GM23338 (cell line): ENCODE measurements around the gene RYR2. TPM values are rescaled to one million over a fixed set of nuclear protein-coding genes. Genes with fewer than 3 reads are reported as not detected.

Experiments used
- ATAC-seq: fragments of 200-7000 bp; cut with Tn5 transposase; 3 replicates; pipeline ENCODE4 v1.9.1; 2020
- DNase-seq: peaks from one replicate; pipeline ENCODE4 v3.0.0-alpha.2; 2015; ENCODE audit warnings: low spot score
- H2AFZ ChIP-seq: fragments of 200-600 bp; sonication (generic); 2 replicates; pipeline ENCODE4 v1.8.0; 2016; ENCODE audit warnings: antibody characterized with exemption, mild to moderate bottlenecking, moderate library complexity
- H3F3A ChIP-seq: fragments of 200-600 bp; sonication (generic); replicated peaks from 2 replicates; pipeline ENCODE4 v1.8.0; 2017; ENCODE audit warnings: antibody characterized with exemption, mixed run types, low read depth
- H3K27ac ChIP-seq: fragments of 200-600 bp; sonication (generic); 2 replicates; pipeline ENCODE4 v1.6.1; 2016; ENCODE audit warnings: low read depth
- H3K27me3 ChIP-seq: fragments of 200-600 bp; sonication (generic); 2 replicates; pipeline ENCODE4 v1.8.0; 2016; ENCODE audit warnings: mild to moderate bottlenecking, mixed run types, moderate library complexity; ENCODE audit not compliant: insufficient read depth
- H3K36me3 ChIP-seq: fragments of 200-600 bp; sonication (generic); 2 replicates; pipeline ENCODE4 v1.8.0; 2016; ENCODE audit warnings: mild to moderate bottlenecking; ENCODE audit not compliant: insufficient read depth
- H3K4me1 ChIP-seq: fragments of 200-600 bp; sonication (generic); 2 replicates; pipeline ENCODE4 v1.8.0; 2016; ENCODE audit warnings: mild to moderate bottlenecking, moderate library complexity; ENCODE audit not compliant: insufficient read depth
- H3K4me2 ChIP-seq: fragments of 200-600 bp; sonication (generic); 2 replicates; pipeline ENCODE4 v1.7.1; 2017; ENCODE audit warnings: mixed run types
- H3K4me3 ChIP-seq: fragments of 200-600 bp; sonication (generic); 2 replicates; pipeline ENCODE4 v1.6.1; 2016; ENCODE audit warnings: mixed run types
- H3K79me2 ChIP-seq: fragments of 200-600 bp; sonication (generic); replicated peaks from 2 replicates; pipeline ENCODE4 v1.8.0; 2017; ENCODE audit warnings: mild to moderate bottlenecking; ENCODE audit not compliant: insufficient read depth
- H3K9me2 ChIP-seq: fragments of 200-600 bp; sonication (generic); 2 replicates; pipeline ENCODE4 v1.8.0; 2017; ENCODE audit not compliant: insufficient read depth
- H4K20me1 ChIP-seq: fragments of 200-600 bp; sonication (generic); replicated peaks from 2 replicates; pipeline ENCODE4 v1.8.0; 2017; ENCODE audit warnings: mild to moderate bottlenecking; ENCODE audit not compliant: insufficient read depth
- H3K27ac Mint-ChIP-seq: 2 replicates; pipeline ENCODE4 v1.8.0; 2020; ENCODE audit warnings: inconsistent platforms, mild to moderate bottlenecking, moderate library complexity, mixed read lengths
- H3K27me3 Mint-ChIP-seq: 3 replicates; pipeline ENCODE4 v1.8.0; 2022; ENCODE audit warnings: low read depth, mild to moderate bottlenecking, moderate library complexity, mixed read lengths, inconsistent platforms; ENCODE audit not compliant: insufficient read depth, poor library complexity
- H3K36me3 Mint-ChIP-seq: 3 replicates; pipeline ENCODE4 v1.8.0; 2021; ENCODE audit warnings: low read depth, mild to moderate bottlenecking, inconsistent platforms, moderate library complexity, mixed read lengths
- H3K4me1 Mint-ChIP-seq: 3 replicates; pipeline ENCODE4 v1.8.0; 2020; ENCODE audit warnings: mild to moderate bottlenecking, inconsistent platforms, mixed read lengths
- H3K4me3 Mint-ChIP-seq: 3 replicates; pipeline ENCODE4 v1.8.0; 2021; ENCODE audit warnings: moderate library complexity, mild to moderate bottlenecking, inconsistent platforms, mixed read lengths
- H3K9me3 Mint-ChIP-seq: 3 replicates; pipeline ENCODE4 v1.8.0; 2020; ENCODE audit warnings: moderate library complexity, mild to moderate bottlenecking, inconsistent platforms, mixed read lengths
- CREB1 ChIP-seq: fragments of 250-450 bp; sonication (Bioruptor Pico); IDR thresholded peaks from 2 replicates; pipeline ENCODE4 v1.5.0; 2020; ENCODE audit warnings: low read depth, mild to moderate bottlenecking, moderate library complexity
- CTCF ChIP-seq, 2 experiments: fragments of 200-600 bp in 1 of 2; sonication (generic) in 1 of 2; conservative IDR thresholded peaks; 2 replicates each; pipeline versions ENCODE4 v1.5.1 to v1.6.1; 2016 to 2017; ENCODE audit warnings: antibody characterized with exemption in 2 of 2, low read depth in 2 of 2, mild to moderate bottlenecking in 2 of 2, moderate library complexity in 1 of 2
- EZH2phosphoT487 ChIP-seq: fragments of 200-600 bp; sonication (generic); IDR thresholded peaks from one replicate; pipeline ENCODE4 v1.8.1; 2018; ENCODE audit warnings: antibody characterized with exemption; ENCODE audit not compliant: unreplicated experiment
- STAT1 ChIP-seq: IDR thresholded peaks from one replicate; pipeline ENCODE4 v1.6.1; 2016; ENCODE audit warnings: antibody characterized with exemption; ENCODE audit not compliant: unreplicated experiment
- ZNF462 ChIP-seq: fragments of 250-450 bp; sonication (Bioruptor Pico); IDR thresholded peaks from 2 replicates; pipeline ENCODE4 v1.5.0; 2020; ENCODE audit warnings: mild to moderate bottlenecking, moderate library complexity
- polyA plus RNA-seq: library from polyadenylated mRNA; unstranded; fragments of >200 nt; fragmentation: Nextera tagmentation; extraction: Ambion mirVana; gene quantifications from 2 replicates; pipeline ENCODE4 v1.2.1, GENCODE V29; 2016
- total RNA-seq: library from RNA; depleted of rRNA; stranded (reverse); fragments of >200 nt; shearing (Covaris generic); gene quantifications from 2 replicates; pipeline ENCODE4 v1.2.3, GENCODE V29; 2014
- TF ChIP-seq, protein P1 (sequence below): IDR thresholded peaks from 2 replicates; pipeline ENCODE4 v1.6.1; 2016; ENCODE audit warnings: antibody characterized with exemption

Gene RYR2
- total and polyA plus RNA-seq, 2 experiments from 2014 or later = 8.9 to 10.0 TPM

DNA sequence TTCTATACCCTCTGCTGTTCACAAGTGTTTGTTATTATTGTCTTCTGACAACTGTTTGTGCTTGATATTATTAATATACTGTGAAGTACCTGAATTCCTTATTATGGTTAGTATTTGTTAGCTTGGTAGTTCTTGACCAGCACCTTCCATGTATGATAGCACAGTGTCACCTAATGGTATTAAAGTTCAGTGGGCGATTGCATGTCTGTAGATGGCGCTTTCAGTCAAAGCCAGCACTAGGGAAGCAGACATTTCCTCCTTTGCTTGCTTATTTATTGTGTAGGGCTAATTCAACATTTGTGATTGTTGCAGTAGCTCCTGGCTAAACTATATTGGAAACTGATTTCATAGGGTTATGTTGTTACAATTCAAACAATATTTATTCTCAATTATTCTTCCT lies 630.8 kb downstream of the RYR2 start:
- TF ChIP-seq, protein P1, sequence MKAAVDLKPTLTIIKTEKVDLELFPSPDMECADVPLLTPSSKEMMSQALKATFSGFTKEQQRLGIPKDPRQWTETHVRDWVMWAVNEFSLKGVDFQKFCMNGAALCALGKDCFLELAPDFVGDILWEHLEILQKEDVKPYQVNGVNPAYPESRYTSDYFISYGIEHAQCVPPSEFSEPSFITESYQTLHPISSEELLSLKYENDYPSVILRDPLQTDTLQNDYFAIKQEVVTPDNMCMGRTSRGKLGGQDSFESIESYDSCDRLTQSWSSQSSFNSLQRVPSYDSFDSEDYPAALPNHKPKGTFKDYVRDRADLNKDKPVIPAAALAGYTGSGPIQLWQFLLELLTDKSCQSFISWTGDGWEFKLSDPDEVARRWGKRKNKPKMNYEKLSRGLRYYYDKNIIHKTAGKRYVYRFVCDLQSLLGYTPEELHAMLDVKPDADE = no peak
- TF ChIP-seq CREB1 = no peak
- TF ChIP-seq CTCF (conservative IDR thresholded peaks at IDR 0.05; ENCODE audit: low read depth in 2 of 2) = peak; percentile 46 to 86
- TF ChIP-seq EZH2phosphoT487 = no peak
- no peak for TF ChIP-seq ZNF462 (CRISPR knock-in tag)
- no peak for TF ChIP-seq STAT1
- no peak overlapping the region; the same call in 1 of the 2 replicates for H3K27ac Mint-ChIP-seq
- no peak overlapping the region for H3K4me3 Mint-ChIP-seq

More for the DNA sequence above, 630.8 kb downstream of the RYR2 start:
- peak; percentile 23 for DNase-seq
- ATAC-seq = peak; percentile 48; the same call in 2 of the 3 replicates
- H3K9me3 Mint-ChIP-seq = peaks cover 10% of the 10 kb centered on the region
- Histone ChIP-seq H3K4me1 (peaks cover 9% of the 10 kb centered on the region; the same call in 1 of the 2 replicates), H3K27ac (no peak overlapping the region), H4K20me1 (no peaks in the 10 kb centered on the region), H3K9me2 (no peaks in the 10 kb centered on the region), H3K4me2 (no peak overlapping the region), H3K27me3 (no peaks in the 10 kb centered on the region), H2AFZ (no peak overlapping the region), H3F3A (no peaks in the 10 kb centered on the region), H3K36me3 (peaks cover 5% of the 10 kb centered on the region; the same call in 1 of the 2 replicates), H3K4me3 (no peak overlapping the region), H3K79me2 (no peaks in the 10 kb centered on the region)
- H3K4me1 Mint-ChIP-seq = peaks cover 18% of the 10 kb centered on the region
- peaks cover 8% of the 10 kb centered on the region for H3K36me3 Mint-ChIP-seq
- no peaks in the 10 kb centered on the region for H3K27me3 Mint-ChIP-seq
